Panc1 (cell line): ENCODE results near the gene CACNA1C. TPM values are rescaled to one million over a fixed set of nuclear protein-coding genes. Genes with fewer than 3 reads are reported as not detected.

Source experiments
- ATAC-seq: fragments of 200-7000 bp; cut with Tn5 transposase; 2 replicates; pipeline ENCODE4 v1.9.1; 2020; ENCODE audit warnings: mild to moderate bottlenecking, moderate library complexity
- BruUV-seq: library from RNA; stranded (reverse); fragments of 400-500 nt; replicated peaks from 2 replicates; lab custom pipeline; 2021; lab: Mats Ljungman, UMichigan
- CTCF ChIA-PET: fragments of 300-600 bp; sonication (Branson Sonifier 250); formaldehyde crosslinking; loops from one replicate; lab custom pipeline; 2022; ENCODE audit warnings: antibody characterized with exemption; lab: Charles Lee
- POLR2A ChIA-PET: fragments of 300-600 bp; sonication (Branson Sonifier 250); formaldehyde crosslinking; loops from one replicate; lab custom pipeline; 2022; ENCODE audit warnings: antibody characterized with exemption; lab: Charles Lee
- DNase-seq: peaks from one replicate; pipeline ENCODE4 v3.0.0-alpha.2; 2010; ENCODE audit warnings: low read depth, low spot score
- H3K27ac ChIP-seq: 2 replicates; pipeline ENCODE4 v1.5.1; 2011; ENCODE audit warnings: mild to moderate bottlenecking, low read length, inconsistent platforms
- H3K27me3 ChIP-seq: fragments of 200-500 bp; sonication (Bioruptor generic); 2 replicates; pipeline ENCODE4 v1.6.0; 2014; ENCODE audit warnings: low read length, inconsistent platforms; ENCODE audit not compliant: control insufficient read depth, insufficient read depth
- H3K36me3 ChIP-seq: fragments of 200-500 bp; sonication (Bioruptor generic); 2 replicates; pipeline ENCODE4 v1.5.1; 2014; ENCODE audit warnings: inconsistent platforms, mild to moderate bottlenecking, low read length, moderate library complexity; ENCODE audit not compliant: control insufficient read depth, insufficient read depth
- H3K4me1 ChIP-seq: 2 replicates; pipeline ENCODE4 v1.5.1; 2011; ENCODE audit warnings: inconsistent platforms, mild to moderate bottlenecking, low read length, moderate library complexity; ENCODE audit not compliant: control insufficient read depth, insufficient read depth
- H3K4me3 ChIP-seq, 2 experiments: 2 replicates each; pipeline ENCODE4 v1.5.1; 2011 to 2012; ENCODE audit warnings: low read depth in 2 of 2, low read length in 2 of 2, mild to moderate bottlenecking in 2 of 2, inconsistent platforms in 1 of 2, moderate library complexity in 1 of 2
- H3K9me3 ChIP-seq: fragments of 200-500 bp; sonication (Bioruptor generic); 2 replicates; pipeline ENCODE4 v1.5.1; 2014; ENCODE audit warnings: low read depth, mild to moderate bottlenecking, inconsistent platforms, low read length, moderate library complexity; ENCODE audit not compliant: control insufficient read depth, insufficient read depth
- CTCF ChIP-seq: fragments of 450-650 bp; IDR thresholded peaks from 2 replicates; pipeline ENCODE4 v1.5.1; 2017; ENCODE audit warnings: mild to moderate bottlenecking
- POLR2AphosphoS5 ChIP-seq: IDR thresholded peaks from 2 replicates; pipeline ENCODE4 v1.6.1; 2012; ENCODE audit warnings: mild to moderate bottlenecking, low read depth, low read length, moderate library complexity
- SIN3A ChIP-seq: IDR thresholded peaks from 2 replicates; pipeline ENCODE4 v1.6.1; 2012; ENCODE audit warnings: low read depth, mild to moderate bottlenecking, low read length, moderate library complexity, borderline replicate concordance; ENCODE audit not compliant: insufficient read depth
- TCF7L2 ChIP-seq: IDR thresholded peaks from 2 replicates; pipeline ENCODE4 v1.6.1; 2011; ENCODE audit warnings: mild to moderate bottlenecking, low read depth, low read length, inconsistent platforms
- in situ Hi-C: cut with HindIII; loops from 2 replicates; pipeline ENCODE4 v1.10.0; 2016; ENCODE audit warnings: low sequenced_read_pairs, low pct_unique_long_range_greater_than_20kb
- intact Hi-C: fragments of 100-400 bp; cut with micrococcal nuclease; formaldehyde crosslinking; loops from one replicate; pipeline ENCODE4 v1.10.0; 2022; ENCODE audit not compliant: unreplicated experiment
- total RNA-seq: library from RNA; stranded (reverse); gene quantifications from one replicate; pipeline ENCODE4 v1.2.1, GENCODE V29; 2021; ENCODE audit not compliant: unreplicated experiment
- TF ChIP-seq, protein P1 (sequence below), 2 experiments: IDR thresholded peaks; 2 replicates each; pipeline ENCODE4 v1.6.1; 2011 to 2012; ENCODE audit warnings: low read depth in 2 of 2, control low read depth in 1 of 2, low read length in 1 of 2, mild to moderate bottlenecking in 1 of 2, moderate library complexity in 1 of 2; ENCODE audit not compliant: insufficient read depth in 1 of 2

Gene CACNA1C
- total RNA-seq, 1 experiment from 2014 or later: 0.03 TPM

GRCh38 chr12:2167231-2167630, 114.4 kb downstream of the CACNA1C start:
- no peak overlapping the region for H3K27ac ChIP-seq
- DNase-seq: no peak
- in situ Hi-C loops: no loop called here
- ChIA-PET CTCF (no interaction called here), POLR2A (no interaction called here)
- no peak overlapping the region for H3K4me3 ChIP-seq
- ATAC-seq: no peak
- no peaks in the 10 kb centered on the region for H3K9me3 ChIP-seq
- intact Hi-C loops: no loop called here
- TF ChIP-seq TCF7L2 (no peak), POLR2AphosphoS5 (no peak), SIN3A (no peak), CTCF (no peak)
- TF ChIP-seq, protein P1, sequence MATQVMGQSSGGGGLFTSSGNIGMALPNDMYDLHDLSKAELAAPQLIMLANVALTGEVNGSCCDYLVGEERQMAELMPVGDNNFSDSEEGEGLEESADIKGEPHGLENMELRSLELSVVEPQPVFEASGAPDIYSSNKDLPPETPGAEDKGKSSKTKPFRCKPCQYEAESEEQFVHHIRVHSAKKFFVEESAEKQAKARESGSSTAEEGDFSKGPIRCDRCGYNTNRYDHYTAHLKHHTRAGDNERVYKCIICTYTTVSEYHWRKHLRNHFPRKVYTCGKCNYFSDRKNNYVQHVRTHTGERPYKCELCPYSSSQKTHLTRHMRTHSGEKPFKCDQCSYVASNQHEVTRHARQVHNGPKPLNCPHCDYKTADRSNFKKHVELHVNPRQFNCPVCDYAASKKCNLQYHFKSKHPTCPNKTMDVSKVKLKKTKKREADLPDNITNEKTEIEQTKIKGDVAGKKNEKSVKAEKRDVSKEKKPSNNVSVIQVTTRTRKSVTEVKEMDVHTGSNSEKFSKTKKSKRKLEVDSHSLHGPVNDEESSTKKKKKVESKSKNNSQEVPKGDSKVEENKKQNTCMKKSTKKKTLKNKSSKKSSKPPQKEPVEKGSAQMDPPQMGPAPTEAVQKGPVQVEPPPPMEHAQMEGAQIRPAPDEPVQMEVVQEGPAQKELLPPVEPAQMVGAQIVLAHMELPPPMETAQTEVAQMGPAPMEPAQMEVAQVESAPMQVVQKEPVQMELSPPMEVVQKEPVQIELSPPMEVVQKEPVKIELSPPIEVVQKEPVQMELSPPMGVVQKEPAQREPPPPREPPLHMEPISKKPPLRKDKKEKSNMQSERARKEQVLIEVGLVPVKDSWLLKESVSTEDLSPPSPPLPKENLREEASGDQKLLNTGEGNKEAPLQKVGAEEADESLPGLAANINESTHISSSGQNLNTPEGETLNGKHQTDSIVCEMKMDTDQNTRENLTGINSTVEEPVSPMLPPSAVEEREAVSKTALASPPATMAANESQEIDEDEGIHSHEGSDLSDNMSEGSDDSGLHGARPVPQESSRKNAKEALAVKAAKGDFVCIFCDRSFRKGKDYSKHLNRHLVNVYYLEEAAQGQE (IDR thresholded peaks at IDR 0.05; ENCODE audit: insufficient read depth in 1 of 2, low read depth in 2 of 2, low read length in 1 of 2): no peak
- BruUV-seq: no TSS peak
- no peaks in the 10 kb centered on the region for H3K4me1 ChIP-seq
- no peaks in the 10 kb centered on the region for H3K27me3 ChIP-seq
- H3K36me3 ChIP-seq: no peaks in the 10 kb centered on the region

GRCh38 chr12:2168808-2169207, 116.0 kb downstream of the CACNA1C start:
- Histone ChIP-seq H3K27ac (no peak overlapping the region), H3K9me3 (no peaks in the 10 kb centered on the region), H3K36me3 (no peaks in the 10 kb centered on the region), H3K4me1 (no peaks in the 10 kb centered on the region), H3K4me3 (no peak overlapping the region), H3K27me3 (no peaks in the 10 kb centered on the region; the same call in 1 of the 2 replicates)
- in situ Hi-C loops: no loop called here
- no peak for ATAC-seq
- ChIA-PET CTCF (no interaction called here), POLR2A (no interaction called here)
- no peak for DNase-seq
- TF ChIP-seq TCF7L2 (no peak), POLR2AphosphoS5 (no peak), CTCF (no peak), SIN3A (no peak)
- TF ChIP-seq, protein P1 (IDR thresholded peaks at IDR 0.05; ENCODE audit: insufficient read depth in 1 of 2, low read depth in 2 of 2, low read length in 1 of 2): no peak
- no TSS peak for BruUV-seq
- intact Hi-C loops: no loop called here
